Measurements from ENCODE around the gene SLC25A48.
"Not testable (repeated sequence)": the region's sequence is repeated elsewhere in the genome, so short reads cannot be mapped to it uniquely, and the experiment has no call there.

Gene SLC25A48

GRCh38 chr5:135857630-135858311, 23.3 kb downstream of the SLC25A48 start:
- no peak for DNase-seq (ENCODE audit: low read depth in 2 of 2, low spot score in 1 of 2)

GRCh38 chr5:135859186-135859585, 24.7 kb downstream of the SLC25A48 start:
- DNase-seq (ENCODE audit: low read depth in 2 of 2, low spot score in 1 of 2), result not testable (repeated sequence)

GRCh38 chr5:135859641-135860040, 25.2 kb downstream of the SLC25A48 start:
- DNase-seq (ENCODE audit: low read depth in 2 of 2, low spot score in 1 of 2), result no peak

- DNase-seq (ENCODE audit: low read depth in 2 of 2, low spot score in 1 of 2), result no peak
Observed at GRCh38 chr5:135861641-135862040, 27.2 kb downstream of the SLC25A48 start.

GRCh38 chr5:135862086-135862485, 27.6 kb downstream of the SLC25A48 start:
- DNase-seq (ENCODE audit: low read depth in 2 of 2, low spot score in 1 of 2), result no peak

GRCh38 chr5:135862744-135863143, 28.3 kb downstream of the SLC25A48 start:
- no peak for DNase-seq (ENCODE audit: low read depth in 2 of 2, low spot score in 1 of 2)

- no peak for DNase-seq (ENCODE audit: low read depth in 2 of 2, low spot score in 1 of 2)
Observed at GRCh38 chr5:135864503-135865435, 30.3 kb downstream of the SLC25A48 start.

- DNase-seq (ENCODE audit: low read depth in 2 of 2, low spot score in 1 of 2), result no peak
Observed at GRCh38 chr5:135866016-135866415, 31.6 kb downstream of the SLC25A48 start.

- DNase-seq (ENCODE audit: low read depth in 2 of 2, low spot score in 1 of 2), result no peak
Observed at GRCh38 chr5:135867599-135867998, 33.1 kb downstream of the SLC25A48 start.

GRCh38 chr5:135868681-135869080, 34.2 kb downstream of the SLC25A48 start:
- no peak for DNase-seq (ENCODE audit: low read depth in 2 of 2, low spot score in 1 of 2)

GRCh38 chr5:135869276-135869675, 34.8 kb downstream of the SLC25A48 start:
- DNase-seq (ENCODE audit: low read depth in 2 of 2, low spot score in 1 of 2), result no peak

GRCh38 chr5:135869935-135870334, 35.5 kb downstream of the SLC25A48 start:
- no peak for DNase-seq (ENCODE audit: low read depth in 2 of 2, low spot score in 1 of 2)

GRCh38 chr5:135871268-135871915, 36.9 kb downstream of the SLC25A48 start:
- DNase-seq (ENCODE audit: low read depth in 2 of 2, low spot score in 1 of 2), result no peak

- no peak for DNase-seq (ENCODE audit: low read depth in 2 of 2, low spot score in 1 of 2)
Observed at GRCh38 chr5:135873831-135874230, 39.4 kb downstream of the SLC25A48 start.

- no peak for DNase-seq (ENCODE audit: low read depth in 2 of 2, low spot score in 1 of 2)
Observed at GRCh38 chr5:135874461-135874860, 40.0 kb downstream of the SLC25A48 start.

GRCh38 chr5:135875567-135875966, 41.1 kb downstream of the SLC25A48 start:
- DNase-seq (ENCODE audit: low read depth in 2 of 2, low spot score in 1 of 2), result no peak

GRCh38 chr5:135876146-135876545, 41.7 kb downstream of the SLC25A48 start:
- no peak for DNase-seq (ENCODE audit: low read depth in 2 of 2, low spot score in 1 of 2)

- no peak for DNase-seq (ENCODE audit: low read depth in 2 of 2, low spot score in 1 of 2)
Observed at GRCh38 chr5:135877570-135878155, 43.2 kb downstream of the SLC25A48 start.

- no peak for DNase-seq (ENCODE audit: low read depth in 2 of 2, low spot score in 1 of 2)
Observed at GRCh38 chr5:135878156-135878620, 43.7 kb downstream of the SLC25A48 start.

GRCh38 chr5:135879591-135879990, 45.1 kb downstream of the SLC25A48 start:
- no peak for DNase-seq (ENCODE audit: low read depth in 2 of 2, low spot score in 1 of 2)

- DNase-seq (ENCODE audit: low read depth in 2 of 2, low spot score in 1 of 2), result no peak
Observed at GRCh38 chr5:135880278-135880677, 45.8 kb downstream of the SLC25A48 start.
